GM23248 (cell line): Measurements from ENCODE around the gene SLC37A1.

Source experiments
- EZH2 ChIP-seq: fragments of 200-600 bp; sonication (generic); IDR thresholded peaks from 2 replicates; pipeline ENCODE4 v1.6.1; 2018; ENCODE audit warnings: antibody characterized with exemption, mild to moderate bottlenecking; ENCODE audit not compliant: insufficient read depth, poor library complexity, severe bottlenecking
- EZH2phosphoT487 ChIP-seq: fragments of 200-600 bp; sonication (generic); IDR thresholded peaks from 2 replicates; pipeline ENCODE4 v1.6.1; 2018; ENCODE audit warnings: antibody characterized with exemption, moderate library complexity, mild to moderate bottlenecking, low read depth; ENCODE audit not compliant: insufficient read depth

DNA sequence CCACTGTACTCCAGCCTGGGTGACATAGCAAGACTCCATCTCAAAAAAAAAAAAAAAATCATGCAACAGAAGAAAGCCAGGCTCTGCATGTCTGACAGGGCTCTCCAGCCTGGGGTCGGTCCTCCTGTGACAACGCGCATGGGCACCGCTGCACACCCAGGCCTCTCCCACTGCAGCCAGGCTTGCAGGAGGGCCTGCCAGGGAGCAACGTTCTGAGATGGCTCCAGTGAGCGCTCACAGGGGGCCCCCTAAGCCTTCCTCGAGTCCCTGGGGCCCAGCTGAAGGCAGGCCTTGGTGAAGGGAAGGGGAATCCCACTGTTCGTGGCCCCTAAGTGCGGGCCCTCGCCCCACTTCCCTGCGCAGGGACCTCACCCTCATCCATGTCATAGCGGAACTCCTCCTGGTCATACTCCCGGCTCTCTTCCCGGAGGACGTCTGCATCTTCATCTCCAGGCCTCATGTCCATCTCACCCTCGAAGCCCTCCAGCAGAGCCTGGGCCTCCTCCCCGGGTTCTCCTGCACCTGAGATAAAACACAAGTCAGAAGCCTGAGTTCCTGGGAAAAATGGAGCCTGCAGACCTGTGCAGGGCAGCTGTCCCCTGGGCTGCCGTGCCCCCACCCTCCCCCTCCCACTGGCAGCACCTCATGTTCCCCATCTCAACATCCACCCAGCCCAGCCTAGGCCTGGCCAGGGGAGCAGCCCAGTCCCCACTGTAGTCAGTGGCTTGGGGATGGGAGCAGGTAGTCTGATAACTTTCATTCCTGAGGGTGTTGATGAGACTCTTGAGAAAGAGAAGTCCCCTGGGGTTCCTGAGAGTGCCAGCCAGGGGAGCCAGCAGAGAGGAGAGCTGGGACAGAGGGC is 37.9 kb upstream of the SLC37A1 start:
- TF ChIP-seq EZH2phosphoT487 (no peak), EZH2 (no peak)
